WTC11 (cell line): ENCODE data around the gene MIDN. TPM values are rescaled to one million over a fixed set of nuclear protein-coding genes. Genes with fewer than 3 reads are reported as not detected.
A peak's percentile ranks its signal among the peaks of the same experiment; 100 is the strongest.
"Not testable (repeated sequence)": the region's sequence is repeated elsewhere in the genome, so short reads cannot be mapped to it uniquely, and the experiment has no call there.

Experiments used
- ATAC-seq: fragments of 200-7000 bp; cut with Tn5 transposase; 2 replicates; pipeline ENCODE4 v1.10.0; 2021; ENCODE audit warnings: mild to moderate bottlenecking, moderate library complexity
- CTCF ChIA-PET: fragments of 300-600 bp; sonication (Branson Sonifier 250); formaldehyde crosslinking; loops from one replicate; lab custom pipeline; 2021; ENCODE audit warnings: antibody characterized with exemption; lab: Charles Lee
- POLR2A ChIA-PET: fragments of 350-600 bp; sonication (Branson Sonifier 250); formaldehyde crosslinking; loops from one replicate; lab custom pipeline; 2021; ENCODE audit warnings: antibody characterized with exemption; lab: Charles Lee
- DNase-seq: peaks from one replicate; pipeline ENCODE4 v3.0.0; 2021; ENCODE audit warnings: low spot score
- H3K27ac Mint-ChIP-seq: 2 replicates; pipeline ENCODE4 v1.8.0; 2021; ENCODE audit warnings: mixed read lengths
- H3K27me3 Mint-ChIP-seq: 2 replicates; pipeline ENCODE4 v1.8.0; 2021; ENCODE audit warnings: low read depth, mild to moderate bottlenecking, moderate library complexity, mixed read lengths
- H3K36me3 Mint-ChIP-seq: 2 replicates; pipeline ENCODE4 v1.8.0; 2021; ENCODE audit warnings: mixed read lengths
- H3K4me1 Mint-ChIP-seq: 2 replicates; pipeline ENCODE4 v1.8.0; 2022; ENCODE audit warnings: mixed read lengths
- H3K4me3 Mint-ChIP-seq: 2 replicates; pipeline ENCODE4 v1.8.0; 2021; ENCODE audit warnings: mild to moderate bottlenecking, moderate library complexity, mixed read lengths
- H3K9me3 Mint-ChIP-seq: 2 replicates; pipeline ENCODE4 v1.8.0; 2021; ENCODE audit warnings: mixed read lengths
- EMX1 ChIP-seq: fragments of 250-450 bp; sonication (Bioruptor Pico); IDR thresholded peaks from 2 replicates; pipeline ENCODE4 v1.8.0; 2021; ENCODE audit warnings: mild to moderate bottlenecking
- FOXK1 ChIP-seq: sonication (generic); formaldehyde crosslinking; IDR thresholded peaks from 2 replicates; pipeline ENCODE4 v1.8.0; 2022; ENCODE audit warnings: mild to moderate bottlenecking, moderate library complexity, missing genetic modification reagents
- GABPB1 ChIP-seq: sonication (generic); formaldehyde crosslinking; IDR thresholded peaks from 2 replicates; pipeline ENCODE4 v1.8.1; 2023; ENCODE audit warnings: mild to moderate bottlenecking, missing genetic modification reagents
- NFATC4 ChIP-seq: fragments of 250-450 bp; sonication (Bioruptor Pico); IDR thresholded peaks from 2 replicates; pipeline ENCODE4 v1.9.0; 2021; ENCODE audit warnings: mild to moderate bottlenecking
- PRRX2 ChIP-seq: fragments of 250-450 bp; sonication (Bioruptor Pico); IDR thresholded peaks from 2 replicates; pipeline ENCODE4 v1.8.0; 2021; ENCODE audit warnings: mild to moderate bottlenecking
- RORB ChIP-seq: fragments of 250-450 bp; sonication (Bioruptor Pico); IDR thresholded peaks from 2 replicates; pipeline ENCODE4 v1.9.0; 2021; ENCODE audit warnings: mild to moderate bottlenecking
- SMAD4 ChIP-seq: sonication (generic); formaldehyde crosslinking; IDR thresholded peaks from 2 replicates; pipeline ENCODE4 v1.8.0; 2022; ENCODE audit warnings: mild to moderate bottlenecking, missing genetic modification reagents
- SP1 ChIP-seq: sonication (generic); formaldehyde crosslinking; conservative IDR thresholded peaks from 2 replicates; pipeline ENCODE4 v1.8.1; 2022; ENCODE audit warnings: missing genetic modification reagents
- ZBTB21 ChIP-seq: sonication (generic); formaldehyde crosslinking; IDR thresholded peaks from 2 replicates; pipeline ENCODE4 v1.8.1; 2023; ENCODE audit warnings: mild to moderate bottlenecking, missing genetic modification reagents, borderline replicate concordance
- ZNF138 ChIP-seq: sonication (generic); formaldehyde crosslinking; conservative IDR thresholded peaks from 2 replicates; pipeline ENCODE4 v1.8.1; 2022; ENCODE audit warnings: mild to moderate bottlenecking, moderate library complexity, missing genetic modification reagents
- ZNF219 ChIP-seq: sonication (generic); formaldehyde crosslinking; IDR thresholded peaks from 2 replicates; pipeline ENCODE4 v1.8.0; 2023; ENCODE audit warnings: missing genetic modification reagents, mild to moderate bottlenecking, borderline replicate concordance
- ZNF423 ChIP-seq: fragments of 250-450 bp; sonication (Bioruptor Pico); IDR thresholded peaks from 2 replicates; pipeline ENCODE4 v2.1.2; 2022; ENCODE audit warnings: mild to moderate bottlenecking, moderate library complexity
- ZNF671 ChIP-seq: fragments of 250-450 bp; sonication (Bioruptor Pico); IDR thresholded peaks from 2 replicates; pipeline ENCODE4 v1.8.0; 2021; ENCODE audit warnings: mild to moderate bottlenecking
- total RNA-seq: library from RNA; stranded (reverse); gene quantifications from 3 replicates; pipeline ENCODE4 v1.2.3, GENCODE V29; 2021
- TF ChIP-seq, protein P1 (sequence below): sonication (generic); formaldehyde crosslinking; IDR thresholded peaks from 2 replicates; pipeline ENCODE4 v1.8.1; 2022; ENCODE audit warnings: low read depth, mild to moderate bottlenecking, moderate library complexity, missing genetic modification reagents, borderline replicate concordance
- TF ChIP-seq, protein P2 (sequence below): sonication (generic); formaldehyde crosslinking; IDR thresholded peaks from 2 replicates; pipeline ENCODE4 v1.8.1; 2023; ENCODE audit warnings: mild to moderate bottlenecking, missing genetic modification reagents, moderate library complexity
- TF ChIP-seq, protein P3 (sequence below): sonication (generic); formaldehyde crosslinking; IDR thresholded peaks from 2 replicates; pipeline ENCODE4 v1.8.1; 2023; ENCODE audit warnings: mild to moderate bottlenecking, moderate library complexity, missing genetic modification reagents
- TF ChIP-seq, protein P4 (sequence below): sonication (generic); formaldehyde crosslinking; IDR thresholded peaks from 2 replicates; pipeline ENCODE4 v1.8.0; 2022; ENCODE audit warnings: mild to moderate bottlenecking, missing genetic modification reagents
- TF ChIP-seq, protein P5 (sequence below): sonication (generic); formaldehyde crosslinking; IDR thresholded peaks from 2 replicates; pipeline ENCODE4 v1.8.0; 2023; ENCODE audit warnings: mild to moderate bottlenecking, missing genetic modification reagents
- TF ChIP-seq, protein P6 (sequence below): sonication (generic); formaldehyde crosslinking; IDR thresholded peaks from 2 replicates; pipeline ENCODE4 v1.8.1; 2022; ENCODE audit warnings: missing genetic modification reagents, borderline replicate concordance

The MIDN gene
- total RNA-seq, 1 experiment from 2014 or later = 189 TPM

DNA sequence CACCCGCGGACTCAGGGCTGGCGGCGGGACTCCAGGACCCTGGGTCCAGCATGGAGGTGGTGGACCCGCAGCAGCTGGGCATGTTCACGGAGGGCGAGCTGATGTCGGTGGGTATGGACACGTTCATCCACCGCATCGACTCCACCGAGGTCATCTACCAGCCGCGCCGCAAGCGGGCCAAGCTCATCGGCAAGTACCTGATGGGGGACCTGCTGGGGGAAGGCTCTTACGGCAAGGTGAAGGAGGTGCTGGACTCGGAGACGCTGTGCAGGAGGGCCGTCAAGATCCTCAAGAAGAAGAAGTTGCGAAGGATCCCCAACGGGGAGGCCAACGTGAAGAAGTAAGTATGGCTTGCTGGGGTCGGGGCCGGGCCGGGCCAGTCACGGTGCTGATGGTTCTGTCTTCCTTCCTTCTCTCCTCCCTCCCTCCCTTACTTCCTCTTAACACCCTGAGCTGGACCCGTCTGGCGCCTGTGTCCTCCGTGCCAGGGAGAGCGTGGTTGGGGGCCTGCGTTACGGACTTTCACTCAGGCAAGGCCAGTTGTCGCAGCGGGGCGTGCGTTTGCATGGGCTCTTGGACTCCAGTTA is 41.4 kb upstream of the MIDN start (continued):
- TF ChIP-seq, protein P1, sequence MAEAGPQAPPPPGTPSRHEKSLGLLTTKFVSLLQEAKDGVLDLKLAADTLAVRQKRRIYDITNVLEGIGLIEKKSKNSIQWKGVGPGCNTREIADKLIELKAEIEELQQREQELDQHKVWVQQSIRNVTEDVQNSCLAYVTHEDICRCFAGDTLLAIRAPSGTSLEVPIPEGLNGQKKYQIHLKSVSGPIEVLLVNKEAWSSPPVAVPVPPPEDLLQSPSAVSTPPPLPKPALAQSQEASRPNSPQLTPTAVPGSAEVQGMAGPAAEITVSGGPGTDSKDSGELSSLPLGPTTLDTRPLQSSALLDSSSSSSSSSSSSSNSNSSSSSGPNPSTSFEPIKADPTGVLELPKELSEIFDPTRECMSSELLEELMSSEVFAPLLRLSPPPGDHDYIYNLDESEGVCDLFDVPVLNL (CRISPR knock-in tag) = no peak
- TF ChIP-seq, protein P2, sequence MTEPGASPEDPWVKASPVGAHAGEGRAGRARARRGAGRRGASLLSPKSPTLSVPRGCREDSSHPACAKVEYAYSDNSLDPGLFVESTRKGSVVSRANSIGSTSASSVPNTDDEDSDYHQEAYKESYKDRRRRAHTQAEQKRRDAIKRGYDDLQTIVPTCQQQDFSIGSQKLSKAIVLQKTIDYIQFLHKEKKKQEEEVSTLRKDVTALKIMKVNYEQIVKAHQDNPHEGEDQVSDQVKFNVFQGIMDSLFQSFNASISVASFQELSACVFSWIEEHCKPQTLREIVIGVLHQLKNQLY (CRISPR knock-in tag) = no peak
- TF ChIP-seq, protein P3, sequence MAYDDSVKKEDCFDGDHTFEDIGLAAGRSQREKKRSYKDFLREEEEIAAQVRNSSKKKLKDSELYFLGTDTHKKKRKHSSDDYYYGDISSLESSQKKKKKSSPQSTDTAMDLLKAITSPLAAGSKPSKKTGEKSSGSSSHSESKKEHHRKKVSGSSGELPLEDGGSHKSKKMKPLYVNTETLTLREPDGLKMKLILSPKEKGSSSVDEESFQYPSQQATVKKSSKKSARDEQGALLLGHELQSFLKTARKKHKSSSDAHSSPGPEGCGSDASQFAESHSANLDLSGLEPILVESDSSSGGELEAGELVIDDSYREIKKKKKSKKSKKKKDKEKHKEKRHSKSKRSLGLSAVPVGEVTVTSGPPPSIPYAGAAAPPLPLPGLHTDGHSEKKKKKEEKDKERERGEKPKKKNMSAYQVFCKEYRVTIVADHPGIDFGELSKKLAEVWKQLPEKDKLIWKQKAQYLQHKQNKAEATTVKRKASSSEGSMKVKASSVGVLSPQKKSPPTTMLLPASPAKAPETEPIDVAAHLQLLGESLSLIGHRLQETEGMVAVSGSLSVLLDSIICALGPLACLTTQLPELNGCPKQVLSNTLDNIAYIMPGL (CRISPR knock-in tag) = no peak
- no peak for TF ChIP-seq NFATC4 (CRISPR knock-in tag)
- no peak for TF ChIP-seq ZNF219 (CRISPR knock-in tag)
- no peak for TF ChIP-seq ZNF671 (CRISPR knock-in tag)
- TF ChIP-seq, protein P4, sequence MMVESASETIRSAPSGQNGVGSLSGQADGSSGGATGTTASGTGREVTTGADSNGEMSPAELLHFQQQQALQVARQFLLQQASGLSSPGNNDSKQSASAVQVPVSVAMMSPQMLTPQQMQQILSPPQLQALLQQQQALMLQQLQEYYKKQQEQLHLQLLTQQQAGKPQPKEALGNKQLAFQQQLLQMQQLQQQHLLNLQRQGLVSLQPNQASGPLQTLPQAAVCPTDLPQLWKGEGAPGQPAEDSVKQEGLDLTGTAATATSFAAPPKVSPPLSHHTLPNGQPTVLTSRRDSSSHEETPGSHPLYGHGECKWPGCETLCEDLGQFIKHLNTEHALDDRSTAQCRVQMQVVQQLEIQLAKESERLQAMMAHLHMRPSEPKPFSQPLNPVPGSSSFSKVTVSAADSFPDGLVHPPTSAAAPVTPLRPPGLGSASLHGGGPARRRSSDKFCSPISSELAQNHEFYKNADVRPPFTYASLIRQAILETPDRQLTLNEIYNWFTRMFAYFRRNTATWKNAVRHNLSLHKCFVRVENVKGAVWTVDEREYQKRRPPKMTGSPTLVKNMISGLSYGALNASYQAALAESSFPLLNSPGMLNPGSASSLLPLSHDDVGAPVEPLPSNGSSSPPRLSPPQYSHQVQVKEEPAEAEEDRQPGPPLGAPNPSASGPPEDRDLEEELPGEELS (CRISPR knock-in tag) = no peak
- TF ChIP-seq, protein P5, sequence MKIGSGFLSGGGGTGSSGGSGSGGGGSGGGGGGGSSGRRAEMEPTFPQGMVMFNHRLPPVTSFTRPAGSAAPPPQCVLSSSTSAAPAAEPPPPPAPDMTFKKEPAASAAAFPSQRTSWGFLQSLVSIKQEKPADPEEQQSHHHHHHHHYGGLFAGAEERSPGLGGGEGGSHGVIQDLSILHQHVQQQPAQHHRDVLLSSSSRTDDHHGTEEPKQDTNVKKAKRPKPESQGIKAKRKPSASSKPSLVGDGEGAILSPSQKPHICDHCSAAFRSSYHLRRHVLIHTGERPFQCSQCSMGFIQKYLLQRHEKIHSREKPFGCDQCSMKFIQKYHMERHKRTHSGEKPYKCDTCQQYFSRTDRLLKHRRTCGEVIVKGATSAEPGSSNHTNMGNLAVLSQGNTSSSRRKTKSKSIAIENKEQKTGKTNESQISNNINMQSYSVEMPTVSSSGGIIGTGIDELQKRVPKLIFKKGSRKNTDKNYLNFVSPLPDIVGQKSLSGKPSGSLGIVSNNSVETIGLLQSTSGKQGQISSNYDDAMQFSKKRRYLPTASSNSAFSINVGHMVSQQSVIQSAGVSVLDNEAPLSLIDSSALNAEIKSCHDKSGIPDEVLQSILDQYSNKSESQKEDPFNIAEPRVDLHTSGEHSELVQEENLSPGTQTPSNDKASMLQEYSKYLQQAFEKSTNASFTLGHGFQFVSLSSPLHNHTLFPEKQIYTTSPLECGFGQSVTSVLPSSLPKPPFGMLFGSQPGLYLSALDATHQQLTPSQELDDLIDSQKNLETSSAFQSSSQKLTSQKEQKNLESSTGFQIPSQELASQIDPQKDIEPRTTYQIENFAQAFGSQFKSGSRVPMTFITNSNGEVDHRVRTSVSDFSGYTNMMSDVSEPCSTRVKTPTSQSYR (CRISPR knock-in tag) = no peak
- no peak for TF ChIP-seq EMX1 (CRISPR knock-in tag)
- TF ChIP-seq, all 79 proteins: peak for 0

DNA sequence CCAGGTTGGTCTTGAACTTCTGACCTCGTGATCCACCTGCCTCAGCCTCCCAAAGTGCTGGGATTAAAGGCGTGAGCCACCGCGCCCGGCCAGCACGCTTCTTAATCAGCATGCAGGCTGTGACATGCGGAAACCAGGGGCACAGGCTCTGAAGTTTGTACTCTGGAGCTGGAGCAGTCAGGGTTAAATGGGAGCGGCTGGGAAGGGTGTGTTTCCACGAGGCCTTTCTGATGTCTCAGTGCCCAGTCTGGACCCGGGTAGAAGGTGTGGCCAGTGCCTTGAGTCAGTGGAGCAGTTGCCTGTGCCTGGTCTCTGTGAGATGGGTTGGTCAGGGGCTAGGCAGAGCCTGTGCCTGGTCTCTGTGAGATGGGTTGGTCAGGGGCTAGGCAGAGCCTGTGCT is 39.6 kb upstream of the MIDN start:
- CTCF ChIA-PET = interaction anchor here (0.9 kb wide), 1 partner anchor 9 kb away, joined by 4 read pairs; no protein-coding TSS in a partner anchor
- Mint-ChIP-seq H3K36me3 (peaks cover 18% of the 10 kb centered on the region), H3K4me3 (0 out of 2 replicates have a peak overlapping the region, but pooled peaks have one; percentile 25), H3K4me1 (peaks cover 39% of the 10 kb centered on the region)
- ATAC-seq, H3K27me3 Mint-ChIP-seq, H3K27ac Mint-ChIP-seq, H3K9me3 Mint-ChIP-seq, DNase-seq, POLR2A ChIA-PET: not testable (repeated sequence)

DNA sequence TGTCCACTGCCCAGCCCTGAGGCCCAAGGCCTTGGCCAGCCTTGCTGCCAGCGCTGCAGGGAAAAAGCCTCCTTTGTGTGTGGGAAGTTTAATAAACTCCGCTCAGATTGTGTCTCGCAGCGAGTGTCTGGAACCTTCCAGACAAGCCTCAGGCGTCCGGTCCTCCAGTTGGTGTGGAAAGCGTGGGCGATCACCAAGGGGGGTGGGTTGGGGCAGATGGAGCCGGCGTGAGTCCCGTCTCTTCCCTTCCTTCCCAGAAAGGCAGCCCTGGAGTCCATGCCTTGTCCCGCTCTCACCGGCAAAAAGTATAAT is 38.2 kb upstream of the MIDN start:
- POLR2A ChIA-PET = no interaction called here
- peak overlapping the region; percentile 98 for H3K27ac Mint-ChIP-seq
- ATAC-seq (no peak), DNase-seq (no peak)
- H3K4me1 Mint-ChIP-seq = peaks cover 42% of the 10 kb centered on the region
- no peaks in the 10 kb centered on the region for H3K9me3 Mint-ChIP-seq
- CTCF ChIA-PET = interaction anchor here (0.6 to 1.1 kb wide), 2 partner anchors 8 to 13 kb away, joined by 3 read pairs; no protein-coding TSS in a partner anchor
- no peak overlapping the region for H3K4me3 Mint-ChIP-seq
- peaks cover 18% of the 10 kb centered on the region for H3K36me3 Mint-ChIP-seq
- H3K27me3 Mint-ChIP-seq = no peaks in the 10 kb centered on the region
- TF ChIP-seq SMAD4 (CRISPR knock-in tag) (no peak), RORB (no peak), SP1 (CRISPR knock-in tag) (no peak), ZBTB21 (no peak), ZNF219 (CRISPR knock-in tag) (no peak), ZNF138 (no peak), FOXK1 (CRISPR knock-in tag) (no peak), PRRX2 (CRISPR knock-in tag) (no peak), GABPB1 (CRISPR knock-in tag) (no peak), ZNF423 (no peak)
- TF ChIP-seq, protein P6, sequence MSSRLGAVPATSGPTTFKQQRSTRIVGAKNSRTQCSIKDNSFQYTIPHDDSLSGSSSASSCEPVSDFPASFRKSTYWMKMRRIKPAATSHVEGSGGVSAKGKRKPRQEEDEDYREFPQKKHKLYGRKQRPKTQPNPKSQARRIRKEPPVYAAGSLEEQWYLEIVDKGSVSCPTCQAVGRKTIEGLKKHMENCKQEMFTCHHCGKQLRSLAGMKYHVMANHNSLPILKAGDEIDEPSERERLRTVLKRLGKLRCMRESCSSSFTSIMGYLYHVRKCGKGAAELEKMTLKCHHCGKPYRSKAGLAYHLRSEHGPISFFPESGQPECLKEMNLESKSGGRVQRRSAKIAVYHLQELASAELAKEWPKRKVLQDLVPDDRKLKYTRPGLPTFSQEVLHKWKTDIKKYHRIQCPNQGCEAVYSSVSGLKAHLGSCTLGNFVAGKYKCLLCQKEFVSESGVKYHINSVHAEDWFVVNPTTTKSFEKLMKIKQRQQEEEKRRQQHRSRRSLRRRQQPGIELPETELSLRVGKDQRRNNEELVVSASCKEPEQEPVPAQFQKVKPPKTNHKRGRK (CRISPR knock-in tag) = no peak
- TF ChIP-seq, protein P5 (CRISPR knock-in tag) = no peak
